Karpas-422 (cell line): ENCODE data around the gene ZNF385D. TPM values are rescaled to one million over a fixed set of nuclear protein-coding genes. Genes with fewer than 3 reads are reported as not detected.
"Not testable (repeated sequence)": the region's sequence is repeated elsewhere in the genome, so short reads cannot be mapped to it uniquely, and the experiment has no call there.

Experiments used
- DNase-seq: peaks from one replicate; pipeline ENCODE4 v3.0.0-alpha.2; 2015
- H2AFZ ChIP-seq: fragments of 200-600 bp; sonication (generic); 2 replicates; pipeline ENCODE4 v1.6.1; 2014; ENCODE audit warnings: antibody characterized with exemption, low read length, mixed read lengths
- H3K27ac ChIP-seq: fragments of 200-600 bp; sonication (generic); 2 replicates; pipeline ENCODE4 v1.5.1; 2014; ENCODE audit warnings: mild to moderate bottlenecking, low read length, moderate library complexity
- H3K27me3 ChIP-seq: fragments of 200-600 bp; sonication (generic); 2 replicates; pipeline ENCODE4 v1.6.1; 2014; ENCODE audit warnings: low read length, mixed read lengths
- H3K36me3 ChIP-seq: fragments of 200-600 bp; sonication (generic); 2 replicates; pipeline ENCODE4 v1.6.1; 2014; ENCODE audit warnings: low read length, mixed read lengths; ENCODE audit not compliant: insufficient read depth
- H3K4me1 ChIP-seq: fragments of 200-600 bp; sonication (generic); 2 replicates; pipeline ENCODE4 v1.6.1; 2014; ENCODE audit warnings: mild to moderate bottlenecking, low read length, mixed read lengths
- H3K4me2 ChIP-seq: fragments of 200-600 bp; sonication (generic); 2 replicates; pipeline ENCODE4 v1.6.1; 2014; ENCODE audit warnings: low read length, low read depth, mild to moderate bottlenecking; ENCODE audit not compliant: poor library complexity, severe bottlenecking
- H3K4me3 ChIP-seq: fragments of 200-600 bp; sonication (generic); 2 replicates; pipeline ENCODE4 v1.5.1; 2014; ENCODE audit warnings: mild to moderate bottlenecking, antibody characterized with exemption, low read length, mixed read lengths
- H3K79me2 ChIP-seq: fragments of 200-600 bp; sonication (generic); 2 replicates; pipeline ENCODE4 v1.6.1; 2014; ENCODE audit warnings: mild to moderate bottlenecking, low read length, mixed read lengths
- H3K9ac ChIP-seq: fragments of 200-600 bp; sonication (generic); 2 replicates; pipeline ENCODE4 v1.6.0; 2014; ENCODE audit warnings: low read length
- H3K9me2 ChIP-seq: fragments of 200-600 bp; sonication (generic), shearing (Covaris generic); replicated peaks from 2 replicates; pipeline ENCODE4 v1.6.0; 2014; ENCODE audit warnings: mild to moderate bottlenecking, low read length, moderate library complexity; ENCODE audit not compliant: insufficient read depth
- H3K9me3 ChIP-seq: fragments of 300-700, 200-600 bp; sonication (generic); 2 replicates; pipeline ENCODE4 v1.6.1; 2014; ENCODE audit warnings: low read length, mixed read lengths
- H4K20me1 ChIP-seq: fragments of 200-600 bp; sonication (generic); 2 replicates; pipeline ENCODE4 v1.6.1; 2014; ENCODE audit warnings: mild to moderate bottlenecking, antibody characterized with exemption, low read length, low read depth; ENCODE audit not compliant: insufficient read depth
- total RNA-seq: library from RNA; depleted of rRNA; stranded (reverse); fragments of >200 nt; shearing (Covaris generic); gene quantifications from 2 replicates; pipeline ENCODE4 v1.2.3, GENCODE V29; 2014; ENCODE audit warnings: low replicate concordance

The ZNF385D gene
- total RNA-seq, 1 experiment from 2014 or later = not detected

GRCh38 chr3:21486024-21486935, 264.7 kb downstream of the ZNF385D start:
- not testable (repeated sequence) for H3K79me2 ChIP-seq, H2AFZ ChIP-seq, DNase-seq, H3K4me2 ChIP-seq, H4K20me1 ChIP-seq, H3K9ac ChIP-seq, H3K36me3 ChIP-seq, H3K9me2 ChIP-seq, H3K4me3 ChIP-seq, H3K27me3 ChIP-seq, H3K9me3 ChIP-seq, H3K27ac ChIP-seq, H3K4me1 ChIP-seq

- no peaks in the 10 kb centered on the region for H3K79me2 ChIP-seq
- no peak overlapping the region for H3K9ac ChIP-seq
- H2AFZ ChIP-seq = no peak overlapping the region
- no peaks in the 10 kb centered on the region for H3K36me3 ChIP-seq
- H4K20me1 ChIP-seq = no peaks in the 10 kb centered on the region
- no peaks in the 10 kb centered on the region for H3K4me1 ChIP-seq
- H3K4me3 ChIP-seq = no peak overlapping the region
- no peak overlapping the region for H3K27ac ChIP-seq
- no peaks in the 10 kb centered on the region for H3K27me3 ChIP-seq
- H3K9me2 ChIP-seq = no peaks in the 10 kb centered on the region
- no peaks in the 10 kb centered on the region for H3K9me3 ChIP-seq
- no peak for DNase-seq
- no peak overlapping the region for H3K4me2 ChIP-seq
Observed at GRCh38 chr3:21484828-21485144, 266.2 kb downstream of the ZNF385D start.

GRCh38 chr3:21484057-21484827, 266.8 kb downstream of the ZNF385D start:
- Histone ChIP-seq H3K9me3 (no peaks in the 10 kb centered on the region), H3K27me3 (no peaks in the 10 kb centered on the region), H3K79me2 (no peaks in the 10 kb centered on the region), H3K9ac (no peak overlapping the region), H3K36me3 (no peaks in the 10 kb centered on the region), H2AFZ (no peak overlapping the region), H3K4me3 (no peak overlapping the region), H3K4me2 (no peak overlapping the region), H3K27ac (no peak overlapping the region), H4K20me1 (no peaks in the 10 kb centered on the region), H3K4me1 (no peaks in the 10 kb centered on the region), H3K9me2 (no peaks in the 10 kb centered on the region)
- peak; percentile 80 for DNase-seq

GRCh38 chr3:21481991-21482390, 269.0 kb downstream of the ZNF385D start:
- no peak overlapping the region for H3K4me2 ChIP-seq
- no peaks in the 10 kb centered on the region for H3K27me3 ChIP-seq
- H3K36me3 ChIP-seq = no peaks in the 10 kb centered on the region
- H4K20me1 ChIP-seq = no peaks in the 10 kb centered on the region
- no peak overlapping the region for H3K4me3 ChIP-seq
- H3K4me1 ChIP-seq = no peaks in the 10 kb centered on the region
- H3K9me3 ChIP-seq = no peaks in the 10 kb centered on the region
- no peak overlapping the region for H3K27ac ChIP-seq
- H3K79me2 ChIP-seq = no peaks in the 10 kb centered on the region
- no peak overlapping the region for H2AFZ ChIP-seq
- no peaks in the 10 kb centered on the region for H3K9me2 ChIP-seq
- H3K9ac ChIP-seq = no peak overlapping the region
- no peak for DNase-seq

- Histone ChIP-seq H3K9me2 (no peaks in the 10 kb centered on the region), H3K36me3 (no peaks in the 10 kb centered on the region), H4K20me1 (no peaks in the 10 kb centered on the region), H3K79me2 (no peaks in the 10 kb centered on the region), H3K9ac (no peak overlapping the region), H2AFZ (no peak overlapping the region), H3K27me3 (no peaks in the 10 kb centered on the region), H3K27ac (no peak overlapping the region), H3K4me1 (no peaks in the 10 kb centered on the region), H3K4me2 (no peak overlapping the region), H3K9me3 (no peaks in the 10 kb centered on the region; the same call in none of the 2 replicates), H3K4me3 (no peak overlapping the region)
- no peak for DNase-seq
Observed at GRCh38 chr3:21477541-21478288, 273.3 kb downstream of the ZNF385D start.

GRCh38 chr3:21466476-21466875, 284.5 kb downstream of the ZNF385D start:
- Histone ChIP-seq H2AFZ (no peak overlapping the region), H4K20me1 (no peaks in the 10 kb centered on the region), H3K4me2 (no peak overlapping the region), H3K27me3 (no peaks in the 10 kb centered on the region), H3K4me3 (no peak overlapping the region), H3K9ac (no peak overlapping the region), H3K27ac (no peak overlapping the region), H3K9me2 (no peaks in the 10 kb centered on the region), H3K79me2 (no peaks in the 10 kb centered on the region), H3K4me1 (no peaks in the 10 kb centered on the region), H3K9me3 (peaks cover 10% of the 10 kb centered on the region), H3K36me3 (no peaks in the 10 kb centered on the region)
- DNase-seq = no peak

GRCh38 chr3:21464746-21465145, 286.3 kb downstream of the ZNF385D start:
- no peak overlapping the region for H3K9ac ChIP-seq

GRCh38 chr3:21463319-21463718, 287.7 kb downstream of the ZNF385D start:
- H4K20me1 ChIP-seq = no peaks in the 10 kb centered on the region
- no peak overlapping the region for H3K9ac ChIP-seq
- no peak overlapping the region for H3K27ac ChIP-seq
- H3K9me2 ChIP-seq = no peaks in the 10 kb centered on the region
- no peak overlapping the region for H2AFZ ChIP-seq
- H3K79me2 ChIP-seq = no peaks in the 10 kb centered on the region
- no peak for DNase-seq
- H3K4me3 ChIP-seq = no peak overlapping the region
- H3K9me3 ChIP-seq = peaks cover 15% of the 10 kb centered on the region
- no peaks in the 10 kb centered on the region for H3K4me1 ChIP-seq
- no peaks in the 10 kb centered on the region for H3K27me3 ChIP-seq
- no peak overlapping the region for H3K4me2 ChIP-seq
- no peaks in the 10 kb centered on the region for H3K36me3 ChIP-seq

More at GRCh38 chr3:21464746-21465145, 286.3 kb downstream of the ZNF385D start:
- Histone ChIP-seq H3K4me2 (no peak overlapping the region), H4K20me1 (no peaks in the 10 kb centered on the region), H2AFZ (no peak overlapping the region), H3K4me1 (no peaks in the 10 kb centered on the region), H3K36me3 (no peaks in the 10 kb centered on the region), H3K27me3 (no peaks in the 10 kb centered on the region), H3K79me2 (no peaks in the 10 kb centered on the region), H3K9me3 (peaks cover 15% of the 10 kb centered on the region), H3K4me3 (no peak overlapping the region), H3K27ac (no peak overlapping the region), H3K9me2 (no peaks in the 10 kb centered on the region)
- no peak for DNase-seq
